Ecto neural progenitor cell (in vitro differentiated cells): Measurements from ENCODE around the gene RREB1.

Source experiments
- DNase-seq: peaks from one replicate; pipeline ENCODE4 v3.0.0-alpha.2; 2018; ENCODE audit warnings: low spot score

The RREB1 gene

GRCh38 chr6:7195339-7196018 lies 87.7 kb downstream of the RREB1 start:
- no peak for DNase-seq

- DNase-seq, result no peak
Measured at GRCh38 chr6:7196019-7196402, 88.2 kb downstream of the RREB1 start.

- DNase-seq, result no peak
Measured at GRCh38 chr6:7196685-7197283, 89.0 kb downstream of the RREB1 start.

- DNase-seq, result no peak
Measured at GRCh38 chr6:7197747-7198146, 90.0 kb downstream of the RREB1 start.

- no peak for DNase-seq
Measured at GRCh38 chr6:7198833-7199800, 91.4 kb downstream of the RREB1 start.

- no peak for DNase-seq
Measured at GRCh38 chr6:7200598-7201443, 93.1 kb downstream of the RREB1 start.

GRCh38 chr6:7201444-7201731 lies 93.6 kb downstream of the RREB1 start:
- DNase-seq, result no peak

- DNase-seq, result no peak
Measured at GRCh38 chr6:7201732-7202541, 94.2 kb downstream of the RREB1 start.

- no peak for DNase-seq
Measured at GRCh38 chr6:7202950-7203349, 95.2 kb downstream of the RREB1 start.

- DNase-seq, result no peak
Measured at GRCh38 chr6:7203939-7204338, 96.2 kb downstream of the RREB1 start.

- DNase-seq, result no peak
Measured at GRCh38 chr6:7204726-7205125, 97.0 kb downstream of the RREB1 start.

GRCh38 chr6:7207720-7208119 lies 100.0 kb downstream of the RREB1 start:
- DNase-seq, result no peak

GRCh38 chr6:7213416-7213815 lies 105.7 kb downstream of the RREB1 start:
- DNase-seq, result no peak

GRCh38 chr6:7214468-7214867 lies 106.7 kb downstream of the RREB1 start:
- DNase-seq, result no peak

GRCh38 chr6:7215131-7215530 lies 107.4 kb downstream of the RREB1 start:
- no peak for DNase-seq

- DNase-seq, result no peak
Measured at GRCh38 chr6:7215798-7216231, 108.1 kb downstream of the RREB1 start.

GRCh38 chr6:7216941-7217621 lies 109.3 kb downstream of the RREB1 start:
- peak; percentile 79 for DNase-seq

GRCh38 chr6:7218406-7218988 lies 110.7 kb downstream of the RREB1 start:
- no peak for DNase-seq

GRCh38 chr6:7219310-7219709 lies 111.5 kb downstream of the RREB1 start:
- no peak for DNase-seq

GRCh38 chr6:7222197-7222596 lies 114.4 kb downstream of the RREB1 start:
- no peak for DNase-seq
